ENCODE results near the gene ERBB2. TPM values are rescaled to one million over a fixed set of nuclear protein-coding genes. Genes with fewer than 3 reads are reported as not detected.

The ERBB2 gene
- total and polyA plus RNA-seq, 2 of the 13 experiments (the other 11 are each of a cell fraction or from before 2014, with no cell fraction given) = 57.7 to 64.1 TPM

DNA sequence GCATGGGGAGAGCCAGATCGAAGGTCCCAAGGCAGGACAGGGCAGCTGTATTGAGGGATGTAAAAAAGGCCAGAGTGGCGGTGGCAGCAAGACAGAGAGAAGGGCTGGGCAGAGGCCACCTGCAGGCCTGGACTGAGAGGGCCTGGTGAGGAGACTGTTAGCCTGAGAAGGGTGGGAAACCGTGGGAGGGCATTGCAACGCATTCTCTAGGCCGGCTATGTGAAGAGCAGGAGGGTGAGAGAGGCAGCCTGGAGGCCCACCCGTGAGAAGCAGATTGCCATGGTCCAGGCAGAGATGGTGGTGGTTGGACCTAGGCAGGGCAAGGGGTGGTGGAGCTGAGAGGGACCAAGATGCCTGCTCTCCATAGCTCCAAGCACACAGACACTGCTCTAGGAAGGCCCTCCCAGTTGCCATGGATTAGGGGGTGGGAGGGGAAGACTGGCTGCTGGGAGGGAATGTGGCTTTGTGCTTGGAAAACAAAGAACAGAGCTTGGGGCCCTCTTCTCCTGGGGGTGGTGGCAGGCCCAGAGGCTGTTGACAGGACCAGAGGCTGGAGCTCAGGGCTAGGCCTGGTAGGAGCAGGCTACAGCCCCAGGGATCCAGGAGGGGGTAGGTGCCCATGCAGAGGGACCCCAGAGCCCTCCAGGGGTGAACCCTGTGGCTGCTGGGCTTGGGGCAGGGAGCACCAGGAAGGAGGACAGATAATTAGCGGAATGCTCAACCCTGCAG lies 47.1 kb upstream of the ERBB2 start (continued):
- peak; percentile 59; the same call in 1 of the 2 replicates for TF ChIP-seq AHR (CRISPR knock-in tag; IDR thresholded peaks at IDR 0.05)
- TF ChIP-seq, protein P1, sequence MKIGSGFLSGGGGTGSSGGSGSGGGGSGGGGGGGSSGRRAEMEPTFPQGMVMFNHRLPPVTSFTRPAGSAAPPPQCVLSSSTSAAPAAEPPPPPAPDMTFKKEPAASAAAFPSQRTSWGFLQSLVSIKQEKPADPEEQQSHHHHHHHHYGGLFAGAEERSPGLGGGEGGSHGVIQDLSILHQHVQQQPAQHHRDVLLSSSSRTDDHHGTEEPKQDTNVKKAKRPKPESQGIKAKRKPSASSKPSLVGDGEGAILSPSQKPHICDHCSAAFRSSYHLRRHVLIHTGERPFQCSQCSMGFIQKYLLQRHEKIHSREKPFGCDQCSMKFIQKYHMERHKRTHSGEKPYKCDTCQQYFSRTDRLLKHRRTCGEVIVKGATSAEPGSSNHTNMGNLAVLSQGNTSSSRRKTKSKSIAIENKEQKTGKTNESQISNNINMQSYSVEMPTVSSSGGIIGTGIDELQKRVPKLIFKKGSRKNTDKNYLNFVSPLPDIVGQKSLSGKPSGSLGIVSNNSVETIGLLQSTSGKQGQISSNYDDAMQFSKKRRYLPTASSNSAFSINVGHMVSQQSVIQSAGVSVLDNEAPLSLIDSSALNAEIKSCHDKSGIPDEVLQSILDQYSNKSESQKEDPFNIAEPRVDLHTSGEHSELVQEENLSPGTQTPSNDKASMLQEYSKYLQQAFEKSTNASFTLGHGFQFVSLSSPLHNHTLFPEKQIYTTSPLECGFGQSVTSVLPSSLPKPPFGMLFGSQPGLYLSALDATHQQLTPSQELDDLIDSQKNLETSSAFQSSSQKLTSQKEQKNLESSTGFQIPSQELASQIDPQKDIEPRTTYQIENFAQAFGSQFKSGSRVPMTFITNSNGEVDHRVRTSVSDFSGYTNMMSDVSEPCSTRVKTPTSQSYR (CRISPR knock-in tag; IDR thresholded peaks at IDR 0.05; ENCODE audit: borderline replicate concordance) = no peak
- TF ChIP-seq, protein P2, sequence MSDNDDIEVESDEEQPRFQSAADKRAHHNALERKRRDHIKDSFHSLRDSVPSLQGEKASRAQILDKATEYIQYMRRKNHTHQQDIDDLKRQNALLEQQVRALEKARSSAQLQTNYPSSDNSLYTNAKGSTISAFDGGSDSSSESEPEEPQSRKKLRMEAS (IDR thresholded peaks at IDR 0.05) = 0 out of 2 replicates have a peak, but pooled peaks have one; percentile 20
- TF ChIP-seq, protein P3, sequence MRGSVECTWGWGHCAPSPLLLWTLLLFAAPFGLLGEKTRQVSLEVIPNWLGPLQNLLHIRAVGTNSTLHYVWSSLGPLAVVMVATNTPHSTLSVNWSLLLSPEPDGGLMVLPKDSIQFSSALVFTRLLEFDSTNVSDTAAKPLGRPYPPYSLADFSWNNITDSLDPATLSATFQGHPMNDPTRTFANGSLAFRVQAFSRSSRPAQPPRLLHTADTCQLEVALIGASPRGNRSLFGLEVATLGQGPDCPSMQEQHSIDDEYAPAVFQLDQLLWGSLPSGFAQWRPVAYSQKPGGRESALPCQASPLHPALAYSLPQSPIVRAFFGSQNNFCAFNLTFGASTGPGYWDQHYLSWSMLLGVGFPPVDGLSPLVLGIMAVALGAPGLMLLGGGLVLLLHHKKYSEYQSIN (CRISPR knock-in tag; IDR thresholded peaks at IDR 0.05; ENCODE audit: borderline replicate concordance) = no peak
- no peak for TF ChIP-seq ZNF234 (CRISPR knock-in tag; conservative IDR thresholded peaks at IDR 0.05)
- TF ChIP-seq ZKSCAN1 (IDR thresholded peaks at IDR 0.05; ENCODE audit: low read length) = no peak
- no peak for TF ChIP-seq AGO2 (optimal IDR thresholded peaks at IDR 0.05; ENCODE audit: low read depth, low read length)
- peak; percentile 17; the same call in 1 of the 2 replicates for TF ChIP-seq KMT2B (CRISPR knock-in tag; IDR thresholded peaks at IDR 0.05)
- TF ChIP-seq KDM6A (CRISPR knock-in tag; IDR thresholded peaks at IDR 0.05; ENCODE audit: low read depth) = no peak
- no peak; the same call in 1 of the 2 replicates for TF ChIP-seq ARID2 (CRISPR knock-in tag; IDR thresholded peaks at IDR 0.05; ENCODE audit: borderline replicate concordance)
- TF ChIP-seq, protein P4, sequence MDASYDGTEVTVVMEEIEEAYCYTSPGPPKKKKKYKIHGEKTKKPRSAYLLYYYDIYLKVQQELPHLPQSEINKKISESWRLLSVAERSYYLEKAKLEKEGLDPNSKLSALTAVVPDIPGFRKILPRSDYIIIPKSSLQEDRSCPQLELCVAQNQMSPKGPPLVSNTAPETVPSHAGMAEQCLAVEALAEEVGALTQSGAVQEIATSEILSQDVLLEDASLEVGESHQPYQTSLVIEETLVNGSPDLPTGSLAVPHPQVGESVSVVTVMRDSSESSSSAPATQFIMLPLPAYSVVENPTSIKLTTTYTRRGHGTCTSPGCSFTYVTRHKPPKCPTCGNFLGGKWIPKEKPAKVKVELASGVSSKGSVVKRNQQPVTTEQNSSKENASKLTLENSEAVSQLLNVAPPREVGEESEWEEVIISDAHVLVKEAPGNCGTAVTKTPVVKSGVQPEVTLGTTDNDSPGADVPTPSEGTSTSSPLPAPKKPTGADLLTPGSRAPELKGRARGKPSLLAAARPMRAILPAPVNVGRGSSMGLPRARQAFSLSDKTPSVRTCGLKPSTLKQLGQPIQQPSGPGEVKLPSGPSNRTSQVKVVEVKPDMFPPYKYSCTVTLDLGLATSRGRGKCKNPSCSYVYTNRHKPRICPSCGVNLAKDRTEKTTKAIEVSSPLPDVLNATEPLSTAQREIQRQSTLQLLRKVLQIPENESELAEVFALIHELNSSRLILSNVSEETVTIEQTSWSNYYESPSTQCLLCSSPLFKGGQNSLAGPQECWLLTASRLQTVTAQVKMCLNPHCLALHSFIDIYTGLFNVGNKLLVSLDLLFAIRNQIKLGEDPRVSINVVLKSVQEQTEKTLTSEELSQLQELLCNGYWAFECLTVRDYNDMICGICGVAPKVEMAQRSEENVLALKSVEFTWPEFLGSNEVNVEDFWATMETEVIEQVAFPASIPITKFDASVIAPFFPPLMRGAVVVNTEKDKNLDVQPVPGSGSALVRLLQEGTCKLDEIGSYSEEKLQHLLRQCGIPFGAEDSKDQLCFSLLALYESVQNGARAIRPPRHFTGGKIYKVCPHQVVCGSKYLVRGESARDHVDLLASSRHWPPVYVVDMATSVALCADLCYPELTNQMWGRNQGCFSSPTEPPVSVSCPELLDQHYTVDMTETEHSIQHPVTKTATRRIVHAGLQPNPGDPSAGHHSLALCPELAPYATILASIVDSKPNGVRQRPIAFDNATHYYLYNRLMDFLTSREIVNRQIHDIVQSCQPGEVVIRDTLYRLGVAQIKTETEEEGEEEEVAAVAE (CRISPR knock-in tag; IDR thresholded peaks at IDR 0.05; ENCODE audit: borderline replicate concordance) = no peak
- TF ChIP-seq ZNF569 (CRISPR knock-in tag; IDR thresholded peaks at IDR 0.05; ENCODE audit: borderline replicate concordance) = no peak
- TF ChIP-seq ZNF335 (CRISPR knock-in tag; IDR thresholded peaks at IDR 0.05) = no peak
- TF ChIP-seq, protein P5, sequence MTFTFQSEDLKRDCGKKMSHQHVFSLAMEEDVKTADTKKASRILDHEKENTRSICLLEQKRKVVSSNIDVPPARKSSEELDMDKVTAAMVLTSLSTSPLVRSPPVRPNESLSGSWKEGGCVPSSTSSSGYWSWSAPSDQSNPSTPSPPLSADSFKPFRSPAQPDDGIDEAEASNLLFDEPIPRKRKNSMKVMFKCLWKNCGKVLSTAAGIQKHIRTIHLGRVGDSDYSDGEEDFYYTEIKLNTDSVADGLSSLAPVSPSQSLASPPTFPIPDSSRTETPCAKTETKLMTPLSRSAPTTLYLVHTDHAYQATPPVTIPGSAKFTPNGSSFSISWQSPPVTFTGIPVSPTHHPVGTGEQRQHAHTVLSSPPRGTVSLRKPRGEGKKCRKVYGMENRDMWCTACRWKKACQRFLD (CRISPR knock-in tag; IDR thresholded peaks at IDR 0.05; ENCODE audit: borderline replicate concordance) = 0 out of 2 replicates have a peak, but pooled peaks have one; percentile 29
- no peak; the same call in 1 of the 2 replicates for TF ChIP-seq NRL (CRISPR knock-in tag; IDR thresholded peaks at IDR 0.05; ENCODE audit: borderline replicate concordance)
- TF ChIP-seq MYNN (CRISPR knock-in tag; IDR thresholded peaks at IDR 0.05; ENCODE audit: low read depth) = no peak
